Fibroblast of lung (primary cell): Measurements from ENCODE around the gene SPNS3.

Experiments used
- CTCF ChIP-seq, 2 donors: IDR thresholded peaks in 1 of 2; conservative IDR thresholded peaks in 1 of 2; 1 replicate in 1 of 2; 2 replicates in 1 of 2; pipeline ENCODE4 v1.5.1; 2011 to 2012; ENCODE audit warnings: low read length in 2 of 2, control low read depth in 1 of 2, inconsistent platforms in 1 of 2, low read depth in 1 of 2, mild to moderate bottlenecking in 1 of 2
- EZH2 ChIP-seq: IDR thresholded peaks from 2 replicates; pipeline ENCODE4 v1.5.1; 2012; ENCODE audit warnings: low read length, control low read depth, mild to moderate bottlenecking; ENCODE audit errors: missing control alignments

GRCh38 chr17:4479982-4480751 lies 46.4 kb downstream of the SPNS3 start:
- TF ChIP-seq CTCF (conservative IDR thresholded peaks at IDR 0.05 in 1 of 2, IDR thresholded peaks at IDR 0.05 in 1 of 2; ENCODE audit: low read depth in 1 of 2, low read length in 2 of 2) (no peak), EZH2 (no peak)
